Lung (tissue), 12 donors: Measurements from ENCODE around the gene ANAPC5. TPM values are rescaled to one million over a fixed set of nuclear protein-coding genes. Genes with fewer than 3 reads are reported as not detected.
A peak's percentile ranks its signal among the peaks of the same experiment; 100 is the strongest.

Experiments used
- ATAC-seq: fragments of 200-7000 bp; cut with Tn5 transposase; one replicate; pipeline ENCODE4 v1.9.1; 2020; ENCODE audit warnings: moderate number of reproducible peaks; ENCODE audit not compliant: insufficient read depth, low FRiP score
- DNase-seq, 3 donors: peaks; one replicate each; pipeline ENCODE4 v3.0.0-alpha.2; 2013 to 2017
- H3K27ac ChIP-seq, 2 donors: one replicate each; pipeline ENCODE4 v1.5.1; 2013; ENCODE audit warnings: mild to moderate bottlenecking in 2 of 2, moderate library complexity in 2 of 2, control low read depth in 1 of 2, inconsistent platforms in 1 of 2, low read depth in 1 of 2, low read length in 1 of 2
- H3K27me3 ChIP-seq, 3 donors: one replicate each; pipeline ENCODE4 v1.5.1; 2013; ENCODE audit warnings: low read length in 2 of 3; ENCODE audit not compliant: control insufficient read depth in 3 of 3, insufficient read depth in 3 of 3
- H3K36me3 ChIP-seq, 4 donors: one replicate each; pipeline ENCODE4 v1.5.1; 2013; ENCODE audit warnings: low read length in 4 of 4, mild to moderate bottlenecking in 1 of 4, moderate library complexity in 1 of 4; ENCODE audit not compliant: control insufficient read depth in 4 of 4, insufficient read depth in 4 of 4
- H3K4me1 ChIP-seq, 5 donors: one replicate each; pipeline ENCODE4 v1.5.1; 2013; ENCODE audit warnings: low read length in 5 of 5, mild to moderate bottlenecking in 2 of 5, moderate library complexity in 1 of 5; ENCODE audit not compliant: control insufficient read depth in 5 of 5, insufficient read depth in 5 of 5
- H3K4me3 ChIP-seq: one replicate; pipeline ENCODE4 v1.5.1; 2013; ENCODE audit warnings: mild to moderate bottlenecking, control low read depth, moderate library complexity
- H3K9ac ChIP-seq, 2 donors: one replicate each; pipeline ENCODE4 v1.5.1; 2013; ENCODE audit warnings: low read length in 2 of 2, control low read depth in 1 of 2; ENCODE audit not compliant: insufficient read depth in 1 of 2
- H3K9me3 ChIP-seq, 4 donors: one replicate each; pipeline ENCODE4 v1.5.1; 2013; ENCODE audit warnings: low read length in 3 of 4, mild to moderate bottlenecking in 1 of 4, moderate library complexity in 1 of 4; ENCODE audit not compliant: control insufficient read depth in 4 of 4, insufficient read depth in 3 of 4
- CTCF ChIP-seq: IDR thresholded peaks from 2 replicates; pipeline ENCODE4 v1.5.1; 2012; ENCODE audit warnings: mild to moderate bottlenecking; ENCODE audit errors: control extremely low read depth, extremely low read depth
- WGBS, 2 donors: extraction: QIAGEN DNeasy Blood & Tissue Kit; methylation state at CpG; one replicate each; pipeline ENCODE4 v1.1.7; 2013; 5-methylcytosine and 5-hydroxymethylcytosine counted together
- polyA plus RNA-seq, 2 donors: library from polyadenylated mRNA; stranded (reverse); fragments of 200-250 nt; gene quantifications; one replicate each; pipeline ENCODE4 v1.2.1, GENCODE V29; 2013
- total RNA-seq, 2 donors: library from RNA; depleted of rRNA in 1 of 2; stranded (reverse); fragments of >200 nt in 1 of 2; gene quantifications; one replicate each; pipeline ENCODE4 v1.2.1, GENCODE V29; 2014 to 2021
- donor health status: control.
- donor health status: control.
- donor health status: Bipolar disorder and iron deficiency.
- donor health status: healthy.
- donor health status: DM: yes; HTN: yes; CAD: no.

ANAPC5 gene
- total and polyA plus RNA-seq, 4 donors = 80.9 to 164 (median 89.3) TPM

GRCh38 chr12:121344506-121344905, 7.7 kb downstream of the ANAPC5 start:
- H3K9me3 ChIP-seq = no peaks in the 10 kb centered on the region
- H3K9ac ChIP-seq = no peak overlapping the region
- no peaks in the 10 kb centered on the region for H3K4me1 ChIP-seq
- H3K27ac ChIP-seq = no peak overlapping the region
- H3K4me3 ChIP-seq = no peak overlapping the region
- H3K36me3 ChIP-seq = peaks cover 26 to 36% (median 32%) of the 10 kb centered on the region in 4 donors
- H3K27me3 ChIP-seq = no peaks in the 10 kb centered on the region
- no peak for ATAC-seq
- no peak for DNase-seq
- no peak for TF ChIP-seq CTCF
- 88 to 92% methylated on average over 3 of the region's 3 CpGs for WGBS, 2 donors

DNA sequence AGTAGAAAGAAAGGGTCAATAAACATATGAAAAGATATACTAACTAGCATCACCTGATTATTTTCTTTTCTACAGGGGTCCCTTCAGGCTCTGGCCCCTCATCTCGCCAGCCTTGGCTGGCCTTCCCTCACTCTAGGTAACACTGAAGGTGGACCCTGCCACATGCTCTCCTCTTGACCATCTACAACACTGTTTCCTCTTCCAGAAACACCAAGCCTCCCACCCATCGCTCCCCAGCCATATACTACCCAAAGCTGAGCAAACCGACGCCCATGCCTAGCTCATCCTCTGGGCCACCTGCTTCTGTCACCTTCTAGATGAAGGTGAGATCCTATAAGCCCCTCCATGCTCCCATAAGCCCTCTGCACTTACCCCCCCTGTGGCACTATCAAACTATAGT, 14.8 kb downstream of the ANAPC5 start:
- 96 to 98% methylated on average over 4 of the region's 4 CpGs for WGBS, 2 donors
- H3K9me3 ChIP-seq = no peaks in the 10 kb centered on the region
- H3K27ac ChIP-seq = no peak overlapping the region
- no peaks in the 10 kb centered on the region for H3K27me3 ChIP-seq
- H3K4me1 ChIP-seq = no peaks in the 10 kb centered on the region
- peaks cover 15 to 30% (median 16%) of the 10 kb centered on the region in 4 donors for H3K36me3 ChIP-seq
- no peak for ATAC-seq
- no peak for DNase-seq
- H3K9ac ChIP-seq = no peak overlapping the region
- TF ChIP-seq CTCF = no peak
- no peak overlapping the region for H3K4me3 ChIP-seq

- DNase-seq (peak in 2 of 3 donors; percentile 61 to 80), ATAC-seq (peak; percentile 90)
- Histone ChIP-seq H3K9ac (no peak overlapping the region), H3K9me3 (no peaks in the 10 kb centered on the region), H3K36me3 (peaks cover 15 to 40% (median 25%) of the 10 kb centered on the region in 4 donors), H3K4me1 (no peaks in the 10 kb centered on the region), H3K27me3 (no peaks in the 10 kb centered on the region), H3K4me3 (no peak overlapping the region), H3K27ac (no peak overlapping the region)
- TF ChIP-seq CTCF = peak; percentile 78
- WGBS, 2 donors = 63 to 69% methylated on average over 8 of the region's 8 CpGs
Measured at GRCh38 chr12:121334513-121335343, 17.5 kb downstream of the ANAPC5 start.

- no peak for TF ChIP-seq CTCF
- no peak overlapping the region for H3K4me3 ChIP-seq
- H3K9me3 ChIP-seq = no peaks in the 10 kb centered on the region
- H3K27ac ChIP-seq = no peak overlapping the region
- DNase-seq (no peak), ATAC-seq (no peak)
- no peak overlapping the region for H3K9ac ChIP-seq
- peaks cover 14 to 43% (median 26%) of the 10 kb centered on the region in 4 donors for H3K36me3 ChIP-seq
- no peaks in the 10 kb centered on the region for H3K27me3 ChIP-seq
- no peaks in the 10 kb centered on the region for H3K4me1 ChIP-seq
- WGBS, 2 donors = 94 to 98% methylated on average over 1 of the region's 1 CpG
Measured at GRCh38 chr12:121333747-121334146, 18.5 kb downstream of the ANAPC5 start.
